ENCODE data around the gene MCRIP2.

MCRIP2 gene

DNA sequence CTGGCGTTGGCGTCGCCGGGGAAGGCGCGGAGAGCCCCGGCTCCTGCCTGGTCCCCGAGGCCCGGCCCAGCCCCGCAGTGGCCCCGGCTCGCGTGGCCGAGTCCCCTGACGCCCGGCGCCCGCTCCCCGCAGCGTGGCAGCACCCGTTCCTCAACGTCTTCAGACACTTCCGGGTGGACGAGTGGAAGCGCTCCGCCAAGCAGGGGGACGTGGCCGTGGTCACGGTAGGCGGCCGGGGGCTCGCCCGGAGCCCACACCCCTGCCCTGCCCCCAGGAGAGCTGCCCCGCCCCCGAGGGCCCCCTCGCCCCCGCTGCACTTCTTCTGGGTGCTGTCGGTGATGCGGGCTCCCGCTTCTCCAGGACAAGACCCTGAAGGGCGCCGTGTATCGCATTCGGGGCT, 8.0 kb downstream of the MCRIP2 start:
- no peak for DNase-seq

DNA sequence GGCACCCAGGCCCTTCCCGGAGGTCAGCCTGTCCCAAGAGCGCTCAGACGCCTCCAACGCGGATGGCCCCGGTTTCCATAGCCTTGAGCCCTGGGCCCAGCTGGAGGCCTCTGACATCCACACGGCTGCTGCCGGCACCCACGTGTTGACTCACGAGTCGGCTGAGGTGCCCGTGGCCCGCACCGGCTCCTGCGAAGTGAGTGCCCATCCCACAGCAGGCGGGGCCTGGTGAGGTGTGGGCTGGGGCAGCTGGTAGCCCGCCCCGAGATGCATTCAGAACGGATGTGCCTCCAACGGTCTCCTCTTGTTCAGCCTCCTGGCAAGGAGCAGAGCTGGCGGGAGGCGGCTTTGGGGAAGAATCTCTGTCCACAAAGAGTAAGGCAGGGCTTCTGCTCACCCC, 10.2 kb downstream of the MCRIP2 start:
- DNase-seq: no peak

DNA sequence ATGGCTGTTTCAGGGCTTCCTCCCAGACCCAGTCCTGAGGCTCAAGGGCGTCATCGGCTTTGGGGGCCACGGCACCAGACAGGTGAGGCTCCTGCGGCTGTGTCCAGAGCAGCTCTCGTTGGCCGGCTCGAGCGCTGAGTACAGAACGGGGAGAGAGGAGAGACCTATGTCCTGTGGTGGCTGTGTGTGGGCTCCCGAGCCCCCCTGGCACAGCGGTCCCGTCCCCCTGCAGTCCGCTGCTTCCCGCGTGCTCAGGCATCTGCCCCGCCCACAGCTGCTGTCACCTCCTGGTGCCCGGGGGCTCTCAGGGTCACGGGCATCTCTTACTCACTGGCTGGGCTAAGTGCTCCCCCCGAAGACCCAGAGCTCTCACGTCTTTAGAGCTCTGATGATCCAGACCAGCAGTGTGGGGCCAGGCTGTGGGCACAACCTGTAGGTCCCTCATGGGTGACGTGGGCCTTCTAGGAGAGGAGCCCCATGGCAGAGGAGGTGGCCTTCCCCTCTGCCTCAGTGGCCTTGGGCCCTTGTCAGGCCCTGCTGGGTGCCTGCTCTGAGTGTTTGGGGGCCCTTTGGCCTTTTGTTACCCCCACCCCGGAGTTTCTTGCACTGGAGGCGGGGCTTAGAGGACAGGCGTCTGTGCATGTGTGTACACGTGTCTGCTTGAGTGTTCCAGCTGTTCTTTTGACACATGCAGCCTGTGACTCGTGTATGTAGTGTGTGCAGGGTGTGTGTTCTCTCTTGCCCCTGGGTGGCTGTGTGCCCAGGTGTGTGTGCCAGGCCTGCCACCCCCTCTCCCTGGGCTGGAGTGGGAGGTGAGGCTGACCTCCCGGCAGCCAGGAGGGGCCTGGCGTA, 11.1 kb downstream of the MCRIP2 start:
- DNase-seq: no peak

DNA sequence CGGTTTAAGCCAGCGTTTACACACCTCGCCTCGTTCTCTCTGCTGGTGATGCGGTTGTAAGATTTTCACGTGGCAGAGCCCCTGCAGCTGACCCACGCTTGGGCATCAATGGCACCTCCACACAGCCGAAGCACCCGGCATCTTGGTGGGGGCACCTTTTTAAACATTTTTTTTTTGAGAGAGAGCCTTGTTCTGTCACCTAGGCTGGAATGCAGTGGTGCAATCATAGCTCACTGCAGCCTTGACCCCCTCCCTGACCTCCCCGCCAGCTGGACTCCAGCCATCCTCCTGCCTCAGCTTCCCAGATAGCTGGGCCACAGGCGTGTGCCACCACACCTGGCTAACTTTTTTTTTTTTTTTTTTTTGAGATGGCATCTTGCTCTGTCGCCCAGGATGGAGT, 12.4 kb downstream of the MCRIP2 start:
- no peak for DNase-seq

DNA sequence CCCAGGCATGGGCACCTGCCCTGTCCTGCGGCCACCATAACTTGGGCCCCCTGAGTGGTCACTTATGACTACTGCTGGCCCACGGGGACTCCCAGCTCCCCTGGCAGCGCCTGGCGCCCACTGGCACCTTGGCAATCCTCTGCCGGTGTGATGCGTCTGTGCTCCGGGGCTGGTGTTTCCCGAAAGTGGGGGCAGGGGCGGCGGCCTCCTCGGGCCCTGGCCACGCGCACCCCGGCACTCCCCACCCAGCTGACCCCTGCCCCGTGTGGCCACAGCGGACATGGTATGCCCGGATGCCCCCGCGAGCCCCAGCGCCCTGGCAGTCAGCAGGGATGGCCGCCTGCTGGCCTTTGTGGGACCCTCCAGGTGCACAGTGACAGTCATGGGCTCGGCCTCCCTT, 15.9 kb downstream of the MCRIP2 start:
- no peak for DNase-seq

DNA sequence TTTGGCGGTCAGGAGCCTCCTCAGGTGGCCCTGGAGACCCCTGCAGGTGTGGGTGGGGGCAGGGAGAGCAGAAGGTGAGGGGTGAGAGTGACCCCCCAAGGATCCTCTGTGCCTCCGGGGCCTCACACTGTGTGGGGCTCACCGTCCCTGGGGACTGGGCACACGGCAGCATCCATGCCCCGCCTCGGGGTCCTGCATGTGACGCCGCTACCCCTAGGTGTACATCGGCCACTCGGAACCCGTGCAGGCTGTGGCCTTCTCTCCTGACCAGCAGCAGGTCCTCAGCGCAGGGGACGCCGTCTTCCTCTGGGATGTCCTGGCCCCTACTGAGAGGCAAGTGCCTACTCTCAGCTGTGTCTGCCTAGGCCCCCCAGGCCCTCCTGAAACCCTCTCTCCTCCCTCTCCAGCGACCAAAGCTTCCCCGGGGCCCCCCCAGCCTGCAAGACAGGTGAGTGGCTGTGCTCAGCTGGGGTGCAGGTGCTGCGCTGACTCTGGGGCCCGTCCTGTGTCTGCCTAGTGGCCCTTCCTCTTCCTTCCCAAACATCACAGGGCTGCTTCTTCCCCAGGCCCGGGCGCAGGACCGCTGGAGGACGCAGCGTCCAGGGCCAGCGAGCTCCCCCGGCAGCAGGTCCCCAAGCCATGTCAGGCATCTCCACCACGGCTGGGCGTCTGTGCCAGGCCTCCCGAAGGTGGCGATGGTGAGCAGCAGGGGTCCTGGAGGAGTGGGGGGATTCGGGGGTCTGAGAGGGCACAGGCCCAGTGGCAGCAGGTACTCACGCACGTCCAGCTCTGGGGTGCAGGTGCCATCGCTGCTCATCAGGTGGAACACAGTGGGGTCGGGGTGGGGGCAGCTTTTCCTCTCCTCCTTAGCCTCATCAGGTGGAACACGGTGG, 17.3 kb downstream of the MCRIP2 start:
- DNase-seq: no peak

DNA sequence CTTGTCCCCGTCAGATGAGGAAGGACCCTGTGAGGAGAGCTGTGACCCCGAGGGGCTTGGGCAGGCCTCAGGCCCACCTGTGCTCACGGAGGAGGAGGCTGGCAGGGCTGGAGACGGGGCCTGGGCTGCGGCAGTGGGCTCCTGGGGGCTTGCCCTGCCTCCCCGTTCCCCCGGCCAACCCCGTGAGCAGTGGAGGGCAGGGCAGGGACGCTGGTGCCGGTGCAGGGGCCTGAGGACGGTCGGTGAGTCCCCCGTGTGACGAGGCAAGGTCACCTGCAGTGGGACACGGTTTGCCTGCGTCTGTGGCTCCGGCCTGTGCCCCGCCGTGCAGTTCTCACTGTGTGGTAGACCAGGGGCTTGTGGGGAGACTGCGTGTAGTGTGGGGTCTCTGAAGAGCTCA, 18.0 kb downstream of the MCRIP2 start:
- DNase-seq: no peak

DNA sequence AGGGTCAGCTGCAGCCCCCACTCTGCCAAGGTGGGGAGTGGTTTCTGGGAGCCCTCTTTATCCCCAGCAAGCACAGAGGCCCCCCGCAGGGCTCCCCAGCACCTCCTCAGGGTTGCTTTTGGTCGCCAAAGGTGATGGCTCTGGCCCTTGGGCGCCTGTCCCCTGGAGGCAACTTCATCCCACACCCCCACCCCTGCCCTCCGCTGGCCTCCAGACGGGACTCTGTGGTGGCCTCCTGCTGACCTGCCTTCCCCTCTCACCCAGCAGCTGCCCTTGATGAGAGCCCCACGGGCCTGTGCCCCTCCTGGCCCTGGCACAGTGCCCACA, 18.5 kb downstream of the MCRIP2 start:
- no peak for DNase-seq

DNA sequence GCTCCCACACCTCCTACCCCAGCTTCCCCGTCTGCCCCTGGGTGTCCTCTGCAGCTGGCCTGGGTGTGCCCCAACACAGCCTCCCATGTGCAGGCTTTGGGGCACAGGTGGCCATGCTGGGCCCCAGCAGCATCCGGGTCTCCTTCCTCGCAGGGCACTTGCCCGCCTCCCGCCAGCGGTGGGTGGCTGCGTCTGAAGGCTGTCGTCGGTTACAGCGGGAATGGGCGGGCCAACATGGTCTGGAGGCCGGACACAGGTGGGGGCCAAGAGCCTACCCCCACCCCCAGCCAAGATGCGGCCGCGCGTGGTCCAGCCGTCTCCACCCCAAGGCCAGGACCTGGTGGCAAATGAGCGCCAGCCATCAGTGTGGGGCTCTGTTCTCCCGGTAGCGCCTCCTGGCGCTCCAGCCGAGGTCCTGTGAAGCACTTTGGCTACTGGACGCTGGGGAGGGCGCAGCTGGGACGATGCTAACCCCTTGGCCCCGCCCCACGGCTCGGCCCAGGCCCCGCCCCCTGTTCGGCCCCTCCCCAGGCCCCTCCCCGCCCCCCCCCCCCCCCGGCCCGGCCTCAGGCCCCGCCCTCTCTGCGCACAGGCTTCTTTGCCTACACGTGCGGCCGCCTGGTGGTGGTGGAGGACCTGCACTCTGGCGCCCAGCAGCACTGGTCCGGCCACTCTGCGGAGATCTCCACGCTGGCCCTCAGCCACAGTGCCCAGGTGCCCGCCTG, 19.0 kb downstream of the MCRIP2 start:
- DNase-seq: peak; percentile 41

DNA sequence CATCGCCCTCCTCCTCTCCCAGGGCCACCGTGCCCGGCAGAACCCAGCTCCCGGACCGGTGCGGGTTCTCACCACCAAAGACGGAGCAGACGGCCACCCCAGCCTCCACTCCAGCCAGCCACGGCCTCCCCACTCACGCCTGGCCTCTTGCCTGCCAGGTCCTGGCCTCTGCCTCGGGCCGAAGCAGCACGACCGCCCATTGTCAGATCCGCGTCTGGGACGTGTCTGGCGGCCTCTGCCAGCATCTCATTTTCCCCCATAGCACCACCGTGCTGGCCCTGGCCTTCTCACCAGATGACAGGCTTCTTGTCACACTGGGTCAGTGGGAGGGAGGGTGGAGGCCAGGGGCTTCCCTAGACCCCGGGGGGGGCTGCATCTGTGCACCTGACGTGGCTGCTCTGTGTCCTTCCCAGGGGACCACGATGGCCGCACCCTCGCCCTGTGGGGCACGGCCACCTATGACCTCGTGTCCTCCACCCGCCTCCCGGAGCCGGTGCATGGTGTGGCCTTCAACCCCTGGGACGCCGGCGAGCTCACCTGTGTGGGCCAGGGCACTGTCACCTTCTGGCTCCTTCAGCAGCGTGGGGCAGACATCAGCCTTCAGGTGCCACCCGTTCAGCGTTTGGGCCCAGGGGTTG, 19.7 kb downstream of the MCRIP2 start:
- DNase-seq: no peak

DNA sequence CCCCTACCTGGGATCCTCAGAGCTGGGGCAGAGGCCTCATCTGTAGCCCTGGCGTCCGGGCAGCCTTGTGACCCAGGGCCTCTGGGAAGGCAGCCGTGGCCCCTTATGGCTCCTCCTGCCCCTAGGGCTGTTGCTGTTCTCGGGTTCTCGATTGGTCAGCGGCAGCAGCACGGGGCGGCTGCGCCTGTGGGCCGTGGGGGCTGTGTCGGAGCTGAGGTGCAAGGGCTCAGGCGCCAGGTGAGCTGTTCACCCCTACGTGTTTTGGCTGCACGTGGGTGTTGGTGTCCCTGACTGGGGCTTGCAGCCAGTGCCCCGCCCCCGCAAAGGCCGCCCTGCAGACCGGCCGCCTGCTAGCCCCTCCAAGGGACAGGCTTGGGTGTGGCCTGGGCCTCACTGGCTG, 20.5 kb downstream of the MCRIP2 start:
- no peak for DNase-seq

DNA sequence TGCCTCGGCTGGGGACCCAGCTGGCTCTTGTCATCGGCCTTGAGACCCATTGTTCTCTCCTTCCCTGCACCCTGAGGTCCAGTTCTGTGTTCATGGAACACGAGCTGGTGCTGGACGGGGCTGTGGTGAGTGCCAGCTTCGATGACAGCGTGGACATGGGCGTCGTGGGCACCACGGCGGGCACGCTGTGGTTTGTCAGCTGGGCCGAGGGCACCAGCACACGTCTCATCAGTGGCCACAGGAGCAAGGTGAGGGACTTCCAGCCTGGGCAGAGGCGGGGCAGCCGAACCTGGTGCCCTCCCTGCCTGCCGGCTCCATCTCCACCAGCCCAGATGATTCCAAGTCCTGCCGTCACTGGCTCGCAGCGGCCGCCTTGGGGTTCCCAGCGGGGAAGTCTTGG, 21.0 kb downstream of the MCRIP2 start:
- no peak for DNase-seq

DNA sequence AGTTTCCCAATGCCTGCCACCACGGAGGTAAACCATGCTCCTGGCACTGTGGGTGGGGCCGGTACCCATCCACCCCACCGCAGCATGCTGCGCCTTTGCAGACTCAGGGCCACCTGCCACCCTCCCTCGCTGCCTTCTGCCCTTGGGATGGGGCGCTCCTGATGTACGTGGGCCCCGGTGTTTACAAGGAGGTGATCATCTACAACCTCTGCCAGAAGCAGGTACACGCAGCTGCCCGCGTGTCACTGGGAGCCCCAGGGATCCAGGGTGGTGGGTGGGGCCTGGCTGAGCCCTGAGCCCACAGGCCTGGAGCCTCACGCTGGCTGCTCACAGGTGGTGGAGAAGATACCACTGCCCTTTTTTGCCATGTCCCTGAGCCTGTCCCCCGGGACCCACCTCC, 24.9 kb downstream of the MCRIP2 start:
- DNase-seq: no peak

DNA sequence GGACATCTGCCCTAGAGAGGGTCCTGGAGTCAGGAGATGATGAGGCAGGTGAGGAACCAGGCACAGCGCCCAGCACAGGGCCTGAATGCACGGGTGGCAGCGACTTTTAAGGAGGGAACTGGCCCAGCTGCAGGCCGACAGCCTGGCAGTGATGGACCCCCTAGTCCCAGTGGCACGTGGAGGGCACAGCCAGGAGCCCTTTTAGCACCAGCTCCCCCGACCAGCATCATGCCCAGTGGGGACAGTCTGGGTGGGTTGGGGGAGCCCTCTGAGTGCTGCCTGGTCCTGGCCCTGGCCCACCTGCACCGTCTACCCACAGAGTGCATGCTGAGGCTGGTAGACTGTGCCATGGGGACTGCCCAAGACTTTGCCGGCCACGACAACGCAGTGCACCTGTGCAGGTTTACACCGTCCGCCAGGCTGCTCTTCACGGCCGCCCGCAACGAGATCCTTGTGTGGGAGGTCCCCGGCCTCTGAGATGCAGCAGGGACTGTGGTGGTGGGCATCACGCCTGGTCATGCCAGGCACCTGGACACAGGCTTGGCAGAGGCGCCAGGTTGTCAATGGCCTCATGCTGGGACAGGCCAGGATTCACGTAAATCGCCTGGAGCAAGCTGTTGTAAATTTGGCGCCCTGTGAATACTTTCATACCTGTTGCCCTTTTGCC, 25.6 kb downstream of the MCRIP2 start:
- DNase-seq: no peak

DNA sequence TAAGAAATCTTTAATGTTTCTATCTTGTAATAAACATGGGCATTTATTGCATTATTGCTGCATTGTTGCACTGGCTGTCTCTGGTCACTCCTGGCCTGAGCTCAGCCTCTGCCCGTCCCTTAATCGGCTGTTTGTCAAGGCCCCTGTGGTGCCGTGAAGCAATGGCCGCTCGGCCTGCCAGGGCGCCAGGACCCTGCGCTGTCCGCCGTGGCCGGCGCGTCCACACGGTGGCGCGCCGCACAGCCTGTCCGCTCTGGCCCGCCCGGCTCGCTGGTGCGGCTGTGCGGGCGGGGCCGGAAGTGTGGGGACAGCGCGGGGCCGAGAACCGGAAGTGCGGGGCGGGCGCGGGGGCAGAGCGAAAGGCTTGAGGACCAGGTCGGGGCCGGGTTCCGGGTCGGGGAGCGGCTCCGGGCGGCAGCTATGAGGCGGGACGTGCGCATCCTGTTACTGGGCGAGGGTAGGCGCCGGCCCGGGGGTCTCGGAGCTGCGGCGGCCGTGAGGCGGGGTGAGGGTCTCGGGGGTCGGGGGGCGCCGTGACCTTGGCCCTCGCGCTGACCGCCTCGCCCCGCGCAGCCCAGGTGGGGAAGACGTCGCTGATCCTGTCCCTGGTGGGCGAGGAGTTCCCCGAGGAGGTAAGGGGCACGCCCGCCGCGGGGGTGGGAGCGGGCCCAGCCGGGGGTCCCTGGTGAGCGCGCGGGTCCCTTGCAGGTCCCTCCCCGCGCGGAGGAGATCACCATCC, 26.3 kb downstream of the MCRIP2 start, which contains the start of gene RHOT2:
RHOT2 (plus strand) TSS at position 353 of the 739 bp plus-strand sequence; CDS start at position 421, 68 bp downstream.
- peak; percentile 83 for DNase-seq

DNA sequence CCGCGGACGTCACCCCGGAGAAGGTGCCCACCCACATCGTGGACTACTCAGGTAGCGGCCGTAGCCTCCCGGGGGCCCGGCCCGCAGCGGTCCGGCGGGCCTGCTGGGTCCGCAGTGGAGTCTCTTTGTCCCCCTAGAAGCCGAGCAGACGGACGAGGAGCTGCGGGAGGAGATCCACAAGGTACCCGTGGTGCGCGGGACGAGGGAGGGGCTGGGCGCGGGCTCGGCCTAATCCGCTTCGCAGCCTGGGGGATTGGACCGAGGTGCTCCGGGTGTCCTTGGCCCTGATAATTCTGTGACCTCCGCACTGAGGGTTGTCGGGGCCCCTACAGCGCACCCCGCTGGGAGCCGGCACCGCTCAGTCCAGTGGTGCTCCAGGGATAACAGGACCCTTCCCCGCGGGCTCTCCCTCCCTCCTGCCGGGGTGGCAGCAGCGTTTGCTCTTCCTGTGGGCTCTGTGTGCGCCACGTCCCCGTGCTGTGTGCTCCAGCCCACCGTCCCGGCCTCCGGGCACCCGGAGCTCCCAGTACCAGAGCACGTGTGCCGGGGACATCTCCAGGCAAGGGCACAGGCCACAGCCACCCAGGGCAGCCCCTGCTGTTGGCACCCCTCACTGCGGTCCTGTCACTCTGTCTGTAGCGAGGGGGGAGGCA, 27.0 kb downstream of the MCRIP2 start:
- DNase-seq: no peak

DNA sequence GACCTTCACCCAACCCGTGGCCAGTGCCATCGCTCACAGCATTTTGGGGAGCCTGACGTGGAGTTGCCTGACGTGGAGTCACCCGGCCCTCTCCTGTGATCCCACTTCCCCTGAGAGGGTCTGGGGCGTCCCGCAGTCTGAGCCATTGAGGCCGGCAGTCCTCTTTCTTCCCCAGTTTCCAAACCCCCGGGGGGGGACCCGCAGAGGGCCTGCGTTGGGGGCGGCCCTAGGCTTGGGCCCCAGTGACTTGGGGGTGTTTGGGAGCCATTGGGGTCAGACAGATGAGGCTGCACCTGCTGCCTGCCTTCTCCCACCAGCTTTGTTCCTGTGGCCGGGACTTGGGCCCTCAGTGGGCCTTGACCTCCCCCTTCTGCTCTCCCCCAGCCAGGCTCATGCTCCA, 28.0 kb downstream of the MCRIP2 start:
- no peak for DNase-seq

DNA sequence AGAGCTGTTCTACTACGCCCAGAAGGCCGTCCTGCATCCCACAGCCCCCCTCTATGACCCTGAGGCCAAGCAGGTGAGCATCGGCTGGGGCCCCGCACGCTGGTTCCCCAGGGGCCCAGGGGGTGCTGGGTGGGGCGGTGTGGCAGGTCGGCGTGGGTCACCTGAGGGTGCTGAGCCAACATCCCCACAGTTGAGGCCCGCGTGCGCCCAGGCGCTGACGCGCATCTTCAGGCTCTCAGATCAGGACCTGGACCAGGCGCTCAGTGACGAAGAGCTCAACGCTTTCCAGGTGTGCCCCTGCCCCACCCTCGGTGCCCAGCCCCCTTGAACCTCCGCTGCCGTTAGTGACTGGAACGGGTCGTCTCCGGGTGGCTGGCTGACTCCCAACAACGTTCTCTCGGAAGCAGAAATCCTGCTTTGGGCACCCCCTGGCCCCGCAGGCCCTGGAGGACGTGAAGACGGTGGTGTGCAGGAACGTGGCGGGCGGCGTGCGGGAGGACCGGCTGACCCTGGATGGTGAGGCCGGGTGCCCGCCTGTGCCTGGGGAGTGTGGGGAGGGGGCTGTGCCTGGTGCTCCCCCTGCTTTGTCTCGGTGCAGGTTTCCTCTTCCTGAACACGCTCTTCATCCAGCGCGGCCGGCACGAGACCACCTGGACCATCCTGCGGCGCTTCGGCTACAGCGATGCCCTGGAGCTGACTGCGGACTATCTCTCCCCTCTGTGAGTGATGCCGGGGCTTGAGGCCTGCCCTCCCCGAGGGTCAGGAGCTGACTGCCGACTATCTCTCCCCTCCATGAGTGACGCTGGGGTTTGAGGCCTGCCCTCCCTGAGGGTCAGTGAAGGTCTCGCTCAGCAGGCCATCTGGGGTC, 29.1 kb downstream of the MCRIP2 start:
- no peak for DNase-seq

DNA sequence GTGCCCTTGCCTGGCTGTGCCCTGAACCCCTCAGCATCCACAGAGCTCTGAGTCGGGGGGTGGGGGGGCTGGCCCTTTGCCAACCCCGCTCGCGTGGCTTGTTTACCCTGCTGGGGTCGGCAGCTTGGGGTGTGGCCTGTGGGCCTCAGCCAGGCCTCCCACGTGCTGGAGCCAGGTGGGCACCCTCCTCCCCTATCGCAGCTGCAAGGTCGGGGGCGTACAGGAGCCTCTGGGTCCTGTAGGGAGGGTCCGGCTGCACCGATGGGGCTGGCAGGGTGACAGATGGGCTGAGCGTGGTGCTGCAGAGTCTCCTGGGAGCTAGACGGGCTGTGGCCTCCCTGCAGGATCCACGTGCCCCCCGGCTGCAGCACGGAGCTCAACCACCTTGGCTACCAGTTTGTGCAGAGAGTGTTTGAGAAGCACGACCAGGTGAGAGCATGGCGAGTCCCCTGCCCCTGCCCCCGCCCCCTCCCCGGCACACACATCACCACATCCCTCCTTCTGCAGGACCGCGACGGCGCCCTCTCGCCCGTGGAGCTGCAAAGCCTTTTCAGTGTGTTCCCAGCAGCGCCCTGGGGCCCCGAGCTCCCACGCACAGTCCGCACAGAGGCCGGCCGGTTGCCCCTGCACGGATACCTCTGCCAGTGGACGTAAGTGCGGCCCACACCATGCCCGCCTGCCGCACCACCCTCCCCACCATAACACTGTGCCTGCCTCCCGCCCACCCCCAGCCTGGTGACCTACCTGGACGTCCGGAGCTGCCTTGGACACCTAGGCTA, 29.9 kb downstream of the MCRIP2 start:
- no peak for DNase-seq
